Measurements from ENCODE around the gene MCL1. TPM values are rescaled to one million over a fixed set of nuclear protein-coding genes. Genes with fewer than 3 reads are reported as not detected.

The MCL1 gene
- total and polyA plus RNA-seq, 2 donors (not counting 1 experiment from before 2014, with no cell fraction given) = 219 to 266 TPM

DNA sequence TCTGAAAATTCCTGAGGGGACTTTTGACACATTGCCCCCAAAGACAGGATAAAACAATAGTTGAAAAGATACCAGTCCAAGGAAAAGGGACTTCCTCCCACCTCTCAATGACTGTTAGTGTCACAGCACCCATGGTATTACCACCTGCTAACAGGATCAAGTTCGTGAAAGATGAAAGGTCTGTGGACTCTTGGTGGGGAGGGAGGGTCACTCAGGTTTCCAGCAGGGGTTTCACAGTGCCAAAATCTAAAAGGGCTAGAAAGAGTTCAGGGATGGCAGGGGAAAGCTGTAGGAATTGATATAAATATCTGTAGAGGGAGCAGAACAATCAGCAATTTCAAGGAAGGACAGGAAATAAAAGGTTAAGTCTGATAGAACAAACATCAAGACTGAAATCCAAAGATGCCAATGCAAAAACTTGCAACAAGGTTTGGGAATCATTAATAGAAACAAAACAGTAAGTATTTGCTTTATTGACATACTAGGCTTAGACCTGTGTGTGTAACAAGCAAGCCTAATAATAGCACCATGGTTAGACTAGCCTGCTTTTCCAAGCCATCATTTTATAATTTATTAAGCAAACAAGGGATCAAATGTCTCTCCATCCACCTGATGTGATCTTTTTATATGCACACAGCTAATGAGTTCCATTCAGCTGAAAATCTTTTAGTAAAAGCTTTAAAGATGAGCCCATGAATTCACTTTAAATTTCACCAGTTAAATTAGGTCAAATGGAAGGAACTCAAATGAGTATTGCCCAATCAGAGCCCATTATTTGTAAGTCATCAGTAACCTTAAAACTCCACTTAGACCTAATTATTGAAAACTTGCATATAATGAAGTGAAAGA lies 3.7 kb downstream of the MCL1 start:
- POLR2A ChIA-PET = interaction anchor here (0.9 to 11.2 kb wide), 2 partner anchors 11 to 40 kb away, joined by 4 to 371 read pairs; no protein-coding TSS in a partner anchor
- peak overlapping the region; percentile 94 for H3K9ac ChIP-seq (ENCODE audit: low read length)
- peaks cover 63 to 69% of the 10 kb centered on the region in 2 donors for H3K4me1 ChIP-seq (ENCODE audit: control insufficient read depth in 2 of 2, insufficient read depth in 2 of 2, low read length in 2 of 2)
- DNase-seq (no peak), ATAC-seq (ENCODE audit: low read depth) (no peak)
- Mint-ChIP-seq H3K4me1 (peaks cover 65% of the 10 kb centered on the region), H3K27ac (peak overlapping the region; percentile 83), H3K4me3 (peak overlapping the region; percentile 99), H3K27me3 (no peaks in the 10 kb centered on the region), H3K9me3 (ENCODE audit: insufficient read depth) (no peaks in the 10 kb centered on the region)
- 13% methylated on average over 1 of the region's 1 CpG for WGBS (ENCODE audit: insufficient coverage)
- H3K4me2 ChIP-seq (replicated peaks; ENCODE audit: low read depth, low read length, poor library complexity, severe bottlenecking) = peak overlapping the region; percentile 86
- peak overlapping the region in 1 of 2 donors; percentile 97 for H3K27ac ChIP-seq (ENCODE audit: low read length in 2 of 2)
- no peak for TF ChIP-seq EZH2 (IDR thresholded peaks at IDR 0.05; ENCODE audit: borderline replicate concordance, insufficient read depth, low read depth, low read length, poor library complexity, severe bottlenecking)
- TF ChIP-seq, protein P1, sequence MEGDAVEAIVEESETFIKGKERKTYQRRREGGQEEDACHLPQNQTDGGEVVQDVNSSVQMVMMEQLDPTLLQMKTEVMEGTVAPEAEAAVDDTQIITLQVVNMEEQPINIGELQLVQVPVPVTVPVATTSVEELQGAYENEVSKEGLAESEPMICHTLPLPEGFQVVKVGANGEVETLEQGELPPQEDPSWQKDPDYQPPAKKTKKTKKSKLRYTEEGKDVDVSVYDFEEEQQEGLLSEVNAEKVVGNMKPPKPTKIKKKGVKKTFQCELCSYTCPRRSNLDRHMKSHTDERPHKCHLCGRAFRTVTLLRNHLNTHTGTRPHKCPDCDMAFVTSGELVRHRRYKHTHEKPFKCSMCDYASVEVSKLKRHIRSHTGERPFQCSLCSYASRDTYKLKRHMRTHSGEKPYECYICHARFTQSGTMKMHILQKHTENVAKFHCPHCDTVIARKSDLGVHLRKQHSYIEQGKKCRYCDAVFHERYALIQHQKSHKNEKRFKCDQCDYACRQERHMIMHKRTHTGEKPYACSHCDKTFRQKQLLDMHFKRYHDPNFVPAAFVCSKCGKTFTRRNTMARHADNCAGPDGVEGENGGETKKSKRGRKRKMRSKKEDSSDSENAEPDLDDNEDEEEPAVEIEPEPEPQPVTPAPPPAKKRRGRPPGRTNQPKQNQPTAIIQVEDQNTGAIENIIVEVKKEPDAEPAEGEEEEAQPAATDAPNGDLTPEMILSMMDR (IDR thresholded peaks at IDR 0.05) = no peak
- CTCF ChIA-PET = interaction anchor here (1.2 to 19.2 kb wide), 3 partner anchors 14 to 172 kb away, joined by 5 to 497 read pairs (median 157); no protein-coding TSS in a partner anchor
- peaks cover 69% of the 10 kb centered on the region for H4K20me1 ChIP-seq (ENCODE audit: control insufficient read depth, insufficient read depth, low read length, poor library complexity, severe bottlenecking)
- H3K36me3 ChIP-seq (replicated peaks in 1 of 2; ENCODE audit: control extremely low read depth in 1 of 2, control insufficient read depth in 1 of 2, extremely low read depth in 1 of 2, insufficient read depth in 2 of 2, low read length in 1 of 2) = peaks cover 1 to 73% of the 10 kb centered on the region in 2 experiments
- intact Hi-C loops (cut with micrococcal nuclease) = loop anchor here (1.0 kb wide), 1 partner anchor 36 kb away; no protein-coding TSS in a partner anchor
- peak overlapping the region; percentile 76 to 100 (median 98) for H3K4me3 ChIP-seq (ENCODE audit: control extremely low read depth in 1 of 5, extremely low read depth in 1 of 5, insufficient read depth in 1 of 5, low read depth in 2 of 5, low read length in 4 of 5)
- no peaks in the 10 kb centered on the region for H3K9me3 ChIP-seq (ENCODE audit: control extremely low read depth in 1 of 3, control insufficient read depth in 2 of 3, insufficient read depth in 1 of 3, low read length in 2 of 3)
- peaks cover 95% of the 10 kb centered on the region for H3K79me2 ChIP-seq (ENCODE audit: control insufficient read depth, insufficient read depth, low read length)
- no peak overlapping the region for H2AFZ ChIP-seq (ENCODE audit: insufficient read depth, low read depth, low read length, poor library complexity, severe bottlenecking)
- H3K27me3 ChIP-seq (replicated peaks in 1 of 4; ENCODE audit: control extremely low read depth in 1 of 4, control insufficient read depth in 3 of 4, insufficient read depth in 4 of 4, low read length in 3 of 4) = no peaks in the 10 kb centered on the region
